Measurements from ENCODE around the gene TUNAR. TPM values are rescaled to one million over a fixed set of nuclear protein-coding genes. Genes with fewer than 3 reads are reported as not detected.

TUNAR gene
- total RNA-seq, 4 donors from 2014 or later = not detected

- H3K27me3 ChIP-seq = no peaks in the 10 kb centered on the region
- no peak for TF ChIP-seq CTCF (IDR thresholded peaks at IDR 0.05)
- TF ChIP-seq POLR2A (IDR thresholded peaks at IDR 0.05) = no peak
- no peaks in the 10 kb centered on the region for H3K9me3 ChIP-seq
- H3K4me1 ChIP-seq = no peaks in the 10 kb centered on the region
- no peaks in the 10 kb centered on the region for H3K36me3 ChIP-seq
- H3K27ac ChIP-seq = no peak overlapping the region
- no peak for DNase-seq
- no peak overlapping the region for H3K4me3 ChIP-seq
These were observed 25.7 kb downstream of the TUNAR start for GRCh38 chr14:95902273-95902826.

DNA sequence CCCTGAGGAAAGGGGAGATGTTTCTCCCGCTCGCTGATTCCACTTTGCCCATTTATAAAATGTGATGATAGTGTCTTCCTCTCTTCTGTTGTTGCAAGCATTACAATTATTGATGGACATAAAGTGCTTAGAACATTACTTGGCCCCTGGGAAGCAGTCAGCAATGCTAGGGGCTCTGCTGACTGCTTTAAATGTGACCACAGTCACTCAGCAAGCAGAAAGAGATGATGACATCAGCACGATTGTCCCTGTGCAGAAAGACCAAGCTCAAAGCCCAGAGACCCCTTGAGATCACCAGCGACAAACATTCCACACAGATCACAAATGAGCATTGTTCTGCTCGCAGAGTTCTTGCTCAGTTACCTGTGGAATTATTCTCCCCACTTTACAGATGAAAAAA, 26.5 kb downstream of the TUNAR start:
- Histone ChIP-seq H3K27ac (no peak overlapping the region), H3K9me3 (no peaks in the 10 kb centered on the region), H3K36me3 (no peaks in the 10 kb centered on the region), H3K27me3 (no peaks in the 10 kb centered on the region), H3K4me1 (no peaks in the 10 kb centered on the region), H3K4me3 (no peak overlapping the region)
- TF ChIP-seq POLR2A (IDR thresholded peaks at IDR 0.05) = no peak
- TF ChIP-seq CTCF (IDR thresholded peaks at IDR 0.05) = no peak
- no peak for DNase-seq

- DNase-seq = no peak
- H3K27me3 ChIP-seq = no peaks in the 10 kb centered on the region
- TF ChIP-seq POLR2A (IDR thresholded peaks at IDR 0.05) = no peak
- TF ChIP-seq CTCF (IDR thresholded peaks at IDR 0.05) = no peak
- H3K4me3 ChIP-seq = no peak overlapping the region
- no peaks in the 10 kb centered on the region for H3K9me3 ChIP-seq
- no peaks in the 10 kb centered on the region for H3K36me3 ChIP-seq
- no peaks in the 10 kb centered on the region for H3K4me1 ChIP-seq
- H3K27ac ChIP-seq = no peak overlapping the region
These were observed 27.0 kb downstream of the TUNAR start for GRCh38 chr14:95903616-95904107.

GRCh38 chr14:95906591-95906990, 30.0 kb downstream of the TUNAR start:
- TF ChIP-seq POLR2A (IDR thresholded peaks at IDR 0.05) (no peak), CTCF (IDR thresholded peaks at IDR 0.05) (no peak)
- Histone ChIP-seq H3K4me1 (no peaks in the 10 kb centered on the region), H3K9me3 (no peaks in the 10 kb centered on the region), H3K27ac (no peak overlapping the region), H3K36me3 (no peaks in the 10 kb centered on the region), H3K4me3 (no peak overlapping the region), H3K27me3 (no peaks in the 10 kb centered on the region)
- DNase-seq = no peak

DNA sequence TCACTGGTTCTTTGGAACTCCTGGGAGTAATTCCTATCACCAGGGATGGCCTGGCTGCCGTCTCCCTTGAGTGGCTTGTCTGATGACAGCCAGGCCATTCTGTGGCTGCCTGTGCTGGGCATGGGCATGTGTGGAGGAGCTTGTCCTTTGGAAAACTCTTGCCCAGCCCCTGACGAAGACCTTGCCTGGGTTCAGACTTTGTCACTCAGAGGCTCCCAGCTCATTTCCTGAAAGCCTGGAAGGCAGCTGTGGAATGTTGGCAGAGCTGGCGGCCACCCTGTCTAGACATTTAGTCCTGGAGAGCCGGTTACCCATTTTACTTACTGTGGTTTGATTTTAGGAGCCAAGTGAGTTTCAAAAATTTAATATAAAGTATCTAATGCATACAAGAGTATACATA, 34.0 kb downstream of the TUNAR start:
- Histone ChIP-seq H3K27ac (no peak overlapping the region), H3K36me3 (no peaks in the 10 kb centered on the region), H3K4me3 (no peak overlapping the region), H3K27me3 (no peaks in the 10 kb centered on the region), H3K4me1 (no peaks in the 10 kb centered on the region), H3K9me3 (no peaks in the 10 kb centered on the region)
- TF ChIP-seq POLR2A (IDR thresholded peaks at IDR 0.05) (no peak), CTCF (IDR thresholded peaks at IDR 0.05) (no peak)
- DNase-seq = no peak

- H3K36me3 ChIP-seq = no peaks in the 10 kb centered on the region
- no peak for TF ChIP-seq POLR2A (IDR thresholded peaks at IDR 0.05)
- TF ChIP-seq CTCF (IDR thresholded peaks at IDR 0.05) = no peak
- H3K4me3 ChIP-seq = no peak overlapping the region
- no peaks in the 10 kb centered on the region for H3K4me1 ChIP-seq
- no peaks in the 10 kb centered on the region for H3K9me3 ChIP-seq
- no peak for DNase-seq
- no peaks in the 10 kb centered on the region for H3K27me3 ChIP-seq
- H3K27ac ChIP-seq = no peak overlapping the region
These were observed 34.8 kb downstream of the TUNAR start for GRCh38 chr14:95911456-95911855.
